CD4-positive, CD25-positive, alpha-beta regulatory T cell (primary cell): ENCODE data around the gene AQP12B. TPM values are rescaled to one million over a fixed set of nuclear protein-coding genes. Genes with fewer than 3 reads are reported as not detected.

Experiments used
- ATAC-seq, 2 donors: fragments of 150-1000 bp; cut with Tn5 transposase; one replicate each; pipeline ENCODE4 v1.10.0; 2021; ENCODE audit warnings: low read depth in 2 of 2, moderate number of reproducible peaks in 2 of 2, moderate library complexity in 1 of 2
- DNase-seq, 3 donors: peaks; one replicate each; pipeline versions ENCODE4 v3.0.0 to v3.0.0-alpha.2; 2012 to 2022; ENCODE audit warnings: mixed read lengths in 1 of 3
- H3K27ac ChIP-seq: one replicate; pipeline ENCODE4 v1.7.0; 2013; ENCODE audit warnings: mild to moderate bottlenecking, low read length; ENCODE audit not compliant: insufficient read depth, poor library complexity, severe bottlenecking
- H3K27me3 ChIP-seq: one replicate; pipeline ENCODE4 v1.7.0; 2013; ENCODE audit warnings: low read length; ENCODE audit not compliant: control insufficient read depth, insufficient read depth
- H3K36me3 ChIP-seq: one replicate; pipeline ENCODE4 v1.7.0; 2013; ENCODE audit warnings: mild to moderate bottlenecking, low read length, moderate library complexity; ENCODE audit not compliant: control insufficient read depth, insufficient read depth
- H3K4me1 ChIP-seq: 2 replicates; pipeline ENCODE4 v1.7.0; 2013; ENCODE audit warnings: mild to moderate bottlenecking, low read length; ENCODE audit not compliant: insufficient read depth, control insufficient read depth, poor library complexity, severe bottlenecking
- H3K4me3 ChIP-seq: one replicate; pipeline ENCODE4 v1.7.0; 2013; ENCODE audit warnings: low read depth, mild to moderate bottlenecking, low read length, moderate library complexity
- H3K9me3 ChIP-seq, 2 experiments: 1 replicate in 1 of 2; 2 replicates in 1 of 2; pipeline ENCODE4 v1.7.0; 2013; ENCODE audit warnings: low read length in 2 of 2, mild to moderate bottlenecking in 1 of 2, moderate library complexity in 1 of 2; ENCODE audit not compliant: control insufficient read depth in 2 of 2
- H3K27ac Mint-ChIP-seq, 3 donors: one replicate each; pipeline ENCODE4 v1.8.0; 2020 to 2022; ENCODE audit warnings: mild to moderate bottlenecking in 3 of 3, mixed read lengths in 3 of 3, moderate library complexity in 2 of 3
- H3K27me3 Mint-ChIP-seq: one replicate; pipeline ENCODE4 v1.8.0; 2022; ENCODE audit warnings: mild to moderate bottlenecking, mixed read lengths
- H3K36me3 Mint-ChIP-seq: one replicate; pipeline ENCODE4 v1.8.0; 2020; ENCODE audit warnings: mixed read lengths
- H3K4me1 Mint-ChIP-seq, 4 donors: one replicate each; pipeline ENCODE4 v1.8.0; 2020 to 2022; ENCODE audit warnings: mixed read lengths in 4 of 4, mild to moderate bottlenecking in 1 of 4
- H3K4me3 Mint-ChIP-seq, 4 donors: one replicate each; pipeline ENCODE4 v1.8.0; 2020 to 2022; ENCODE audit warnings: mild to moderate bottlenecking in 4 of 4, mixed read lengths in 4 of 4, moderate library complexity in 3 of 4
- H3K9me3 Mint-ChIP-seq, 7 donors: one replicate each; pipeline ENCODE4 v1.8.0; 2020 to 2022; ENCODE audit warnings: mixed read lengths in 7 of 7, mild to moderate bottlenecking in 3 of 7, moderate library complexity in 2 of 7
- polyA plus RNA-seq, 4 donors: library from polyadenylated mRNA; unstranded; fragments of 300-500 nt; fragmentation: Illumina TruSeq; gene quantifications; one replicate each; pipeline ENCODE4 v1.2.3, GENCODE V29; 2021
- total RNA-seq: library from RNA; stranded (reverse); gene quantifications from one replicate; pipeline ENCODE4 v1.2.3, GENCODE V29; 2022

Gene AQP12B
- total and polyA plus RNA-seq, 5 donors from 2014 or later: not detected

DNA sequence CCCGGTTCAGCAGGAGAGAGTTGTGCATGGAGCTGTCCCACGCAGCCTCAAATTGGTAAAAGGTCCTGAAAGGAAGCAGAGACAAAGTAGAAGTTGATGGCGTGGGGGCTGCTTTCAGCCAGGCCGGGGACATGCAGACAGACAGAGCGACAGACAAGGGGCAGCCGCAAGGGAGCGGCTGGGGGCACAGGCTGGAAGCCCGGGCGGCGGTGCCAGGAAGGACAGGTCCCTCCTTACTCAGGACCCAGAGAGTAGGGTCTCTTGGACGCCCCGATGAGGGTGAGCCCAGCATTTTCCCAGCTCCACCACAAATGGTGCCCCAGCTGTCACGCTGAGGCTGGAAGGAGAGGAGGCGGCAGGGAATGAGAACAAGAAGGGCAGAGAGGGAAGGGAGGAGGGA lies 44.2 kb upstream of the AQP12B start:
- Histone ChIP-seq H3K9me3 (no peaks in the 10 kb centered on the region), H3K36me3 (no peaks in the 10 kb centered on the region), H3K4me1 (no peaks in the 10 kb centered on the region), H3K27me3 (no peaks in the 10 kb centered on the region), H3K4me3 (no peak overlapping the region), H3K27ac (no peak overlapping the region)
- DNase-seq: no peak
- H3K27ac Mint-ChIP-seq: no peak overlapping the region
- no peaks in the 10 kb centered on the region for H3K9me3 Mint-ChIP-seq
- no peaks in the 10 kb centered on the region for H3K27me3 Mint-ChIP-seq
- no peaks in the 10 kb centered on the region for H3K36me3 Mint-ChIP-seq
- no peaks in the 10 kb centered on the region for H3K4me1 Mint-ChIP-seq
- no peak overlapping the region for H3K4me3 Mint-ChIP-seq
- no peak for ATAC-seq

DNA sequence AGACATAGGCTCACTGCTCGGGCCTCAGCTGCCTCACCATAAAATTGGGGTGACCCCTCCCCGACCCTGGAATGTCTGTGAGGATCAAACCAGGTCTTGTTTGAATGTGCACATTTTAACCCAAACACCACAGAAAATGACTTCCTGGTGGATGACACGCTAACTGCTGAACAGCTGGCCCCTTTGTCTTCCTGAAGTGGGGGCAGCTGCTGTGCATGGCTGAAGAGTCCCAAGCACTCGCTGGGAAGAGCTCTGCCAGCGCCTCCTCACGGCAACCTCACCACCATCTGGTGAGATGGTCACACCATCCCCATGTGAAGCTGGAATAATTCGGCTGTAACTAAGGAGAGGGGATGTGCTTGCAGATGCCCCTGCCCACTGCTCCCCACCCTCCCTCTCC lies 43.0 kb upstream of the AQP12B start:
- Mint-ChIP-seq H3K4me1 (no peaks in the 10 kb centered on the region), H3K9me3 (no peaks in the 10 kb centered on the region), H3K4me3 (no peak overlapping the region), H3K27ac (no peak overlapping the region), H3K27me3 (no peaks in the 10 kb centered on the region), H3K36me3 (no peaks in the 10 kb centered on the region)
- Histone ChIP-seq H3K4me1 (no peaks in the 10 kb centered on the region), H3K27me3 (no peaks in the 10 kb centered on the region), H3K27ac (no peak overlapping the region), H3K4me3 (no peak overlapping the region), H3K36me3 (no peaks in the 10 kb centered on the region), H3K9me3 (no peaks in the 10 kb centered on the region)
- DNase-seq (no peak), ATAC-seq (no peak)

- no peak overlapping the region for H3K4me3 Mint-ChIP-seq
- no peaks in the 10 kb centered on the region for H3K4me1 ChIP-seq
- H3K4me3 ChIP-seq: no peak overlapping the region
- no peaks in the 10 kb centered on the region for H3K36me3 ChIP-seq
- H3K27me3 ChIP-seq: no peaks in the 10 kb centered on the region
- no peaks in the 10 kb centered on the region for H3K9me3 ChIP-seq
- no peaks in the 10 kb centered on the region for H3K27me3 Mint-ChIP-seq
- no peak overlapping the region for H3K27ac ChIP-seq
- H3K27ac Mint-ChIP-seq: no peak overlapping the region
- H3K4me1 Mint-ChIP-seq: no peaks in the 10 kb centered on the region
- H3K36me3 Mint-ChIP-seq: no peaks in the 10 kb centered on the region
- DNase-seq (no peak), ATAC-seq (no peak)
- H3K9me3 Mint-ChIP-seq: no peaks in the 10 kb centered on the region
These were observed 42.6 kb upstream of the AQP12B start for GRCh38 chr2:240725266-240725665.

DNA sequence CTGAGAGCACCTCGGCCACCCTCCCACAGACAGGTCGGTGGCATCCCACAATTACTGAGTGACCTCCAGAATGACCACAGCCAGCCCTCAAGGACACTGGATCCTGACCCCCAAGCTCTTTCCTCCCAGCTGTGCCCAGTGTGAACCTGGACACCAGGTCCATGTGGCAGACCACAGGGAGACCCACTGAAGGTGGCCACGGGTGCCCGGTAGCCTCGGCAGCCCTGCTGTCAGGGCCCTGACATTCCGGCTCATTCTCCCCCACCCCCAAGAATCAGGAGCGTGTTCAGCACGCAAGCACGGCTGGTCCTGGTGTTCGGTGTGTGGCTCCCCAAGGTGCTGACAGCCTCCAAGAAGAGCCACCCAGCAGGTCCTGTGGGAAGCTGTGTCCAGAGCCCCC lies 41.7 kb upstream of the AQP12B start:
- Histone ChIP-seq H3K9me3 (no peaks in the 10 kb centered on the region), H3K4me1 (no peaks in the 10 kb centered on the region), H3K36me3 (no peaks in the 10 kb centered on the region), H3K4me3 (no peak overlapping the region), H3K27me3 (no peaks in the 10 kb centered on the region), H3K27ac (no peak overlapping the region)
- no peak overlapping the region for H3K4me3 Mint-ChIP-seq
- ATAC-seq (no peak), DNase-seq (no peak)
- H3K4me1 Mint-ChIP-seq: no peaks in the 10 kb centered on the region
- H3K36me3 Mint-ChIP-seq: no peaks in the 10 kb centered on the region
- no peaks in the 10 kb centered on the region for H3K27me3 Mint-ChIP-seq
- no peaks in the 10 kb centered on the region for H3K9me3 Mint-ChIP-seq
- H3K27ac Mint-ChIP-seq: no peak overlapping the region

GRCh38 chr2:240723851-240724250 lies 41.2 kb upstream of the AQP12B start:
- H3K4me1 ChIP-seq: no peaks in the 10 kb centered on the region
- no peaks in the 10 kb centered on the region for H3K36me3 ChIP-seq
- Mint-ChIP-seq H3K9me3 (no peaks in the 10 kb centered on the region), H3K36me3 (no peaks in the 10 kb centered on the region), H3K27ac (no peak overlapping the region), H3K27me3 (no peaks in the 10 kb centered on the region), H3K4me1 (no peaks in the 10 kb centered on the region), H3K4me3 (no peak overlapping the region)
- DNase-seq: no peak
- no peaks in the 10 kb centered on the region for H3K27me3 ChIP-seq
- no peak overlapping the region for H3K4me3 ChIP-seq
- no peaks in the 10 kb centered on the region for H3K9me3 ChIP-seq
- ATAC-seq: no peak
- H3K27ac ChIP-seq: no peak overlapping the region

GRCh38 chr2:240722796-240723735 lies 40.4 kb upstream of the AQP12B start:
- no peak for ATAC-seq
- no peak for DNase-seq
- Mint-ChIP-seq H3K27me3 (no peaks in the 10 kb centered on the region), H3K27ac (no peak overlapping the region), H3K9me3 (no peaks in the 10 kb centered on the region), H3K4me1 (no peaks in the 10 kb centered on the region), H3K36me3 (no peaks in the 10 kb centered on the region), H3K4me3 (no peak overlapping the region)
- Histone ChIP-seq H3K4me1 (no peaks in the 10 kb centered on the region), H3K27me3 (no peaks in the 10 kb centered on the region), H3K4me3 (no peak overlapping the region), H3K9me3 (no peaks in the 10 kb centered on the region), H3K27ac (no peak overlapping the region), H3K36me3 (no peaks in the 10 kb centered on the region)

DNA sequence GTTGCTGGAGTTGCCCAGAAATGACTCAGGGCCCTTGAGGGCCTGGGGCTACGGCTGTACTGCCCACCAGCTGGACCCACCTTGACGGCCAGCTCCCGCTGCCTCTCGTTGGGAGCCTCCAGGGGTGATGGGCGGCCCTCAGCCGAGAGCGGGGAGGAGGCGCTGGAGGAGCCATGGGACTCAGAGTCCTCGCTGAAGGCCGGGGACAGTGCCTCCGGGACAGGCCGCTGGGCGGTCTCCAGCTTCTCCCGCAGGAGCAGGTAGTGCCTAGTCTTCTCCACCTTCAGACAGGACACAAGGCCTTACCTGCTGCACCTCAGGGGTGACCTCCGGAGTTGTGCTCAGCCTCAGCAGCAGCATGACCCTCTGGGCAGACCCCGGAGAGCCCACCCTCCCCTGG lies 39.7 kb upstream of the AQP12B start:
- H3K27ac ChIP-seq: no peak overlapping the region
- Mint-ChIP-seq H3K4me3 (no peak overlapping the region), H3K9me3 (no peaks in the 10 kb centered on the region), H3K36me3 (no peaks in the 10 kb centered on the region), H3K4me1 (no peaks in the 10 kb centered on the region), H3K27me3 (no peaks in the 10 kb centered on the region), H3K27ac (no peak overlapping the region)
- DNase-seq: no peak
- H3K4me1 ChIP-seq: no peaks in the 10 kb centered on the region
- no peaks in the 10 kb centered on the region for H3K27me3 ChIP-seq
- no peaks in the 10 kb centered on the region for H3K9me3 ChIP-seq
- ATAC-seq: no peak
- H3K4me3 ChIP-seq: no peak overlapping the region
- no peaks in the 10 kb centered on the region for H3K36me3 ChIP-seq

DNA sequence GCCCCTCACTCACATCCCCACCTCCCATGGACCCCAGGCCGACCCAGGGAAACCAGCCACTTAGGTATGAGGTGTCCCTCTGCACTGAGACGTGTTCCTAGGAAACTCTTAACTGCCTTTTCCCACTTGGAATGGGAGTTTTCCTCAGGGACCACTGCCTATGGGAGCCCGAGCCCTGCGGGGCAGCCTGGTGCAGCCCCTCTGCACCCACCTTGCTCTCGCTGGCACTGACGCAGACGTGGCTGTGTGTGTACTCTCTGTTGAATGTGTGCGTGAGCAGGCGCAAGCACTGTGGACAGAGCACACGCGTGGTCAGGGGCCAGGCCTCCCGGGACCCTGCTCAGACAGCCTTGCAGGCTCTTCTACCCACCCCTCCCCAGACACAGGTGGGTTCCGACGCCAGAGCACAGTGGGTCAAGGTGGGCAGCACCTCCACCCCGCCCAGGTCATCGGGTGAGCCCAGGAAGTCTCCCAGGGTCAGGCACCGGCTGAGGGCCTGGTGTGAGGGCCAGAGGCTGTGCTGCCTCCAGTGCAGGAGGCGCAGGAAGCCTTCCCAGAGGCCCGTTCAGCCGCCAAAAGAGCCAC lies 39.0 kb upstream of the AQP12B start:
- Mint-ChIP-seq H3K9me3 (no peaks in the 10 kb centered on the region), H3K27me3 (no peaks in the 10 kb centered on the region), H3K4me1 (no peaks in the 10 kb centered on the region), H3K4me3 (no peak overlapping the region), H3K36me3 (no peaks in the 10 kb centered on the region), H3K27ac (no peak overlapping the region)
- Histone ChIP-seq H3K27ac (no peak overlapping the region), H3K4me1 (no peaks in the 10 kb centered on the region), H3K36me3 (no peaks in the 10 kb centered on the region), H3K27me3 (no peaks in the 10 kb centered on the region), H3K4me3 (no peak overlapping the region), H3K9me3 (no peaks in the 10 kb centered on the region)
- no peak for DNase-seq
- no peak for ATAC-seq
